ENCODE results near the gene DEFB124.
A peak's percentile ranks its signal among the peaks of the same experiment; 100 is the strongest.
"Not testable (repeated sequence)": the region's sequence is repeated elsewhere in the genome, so short reads cannot be mapped to it uniquely, and the experiment has no call there.

The DEFB124 gene, protein sequence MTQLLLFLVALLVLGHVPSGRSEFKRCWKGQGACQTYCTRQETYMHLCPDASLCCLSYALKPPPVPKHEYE

DNA sequence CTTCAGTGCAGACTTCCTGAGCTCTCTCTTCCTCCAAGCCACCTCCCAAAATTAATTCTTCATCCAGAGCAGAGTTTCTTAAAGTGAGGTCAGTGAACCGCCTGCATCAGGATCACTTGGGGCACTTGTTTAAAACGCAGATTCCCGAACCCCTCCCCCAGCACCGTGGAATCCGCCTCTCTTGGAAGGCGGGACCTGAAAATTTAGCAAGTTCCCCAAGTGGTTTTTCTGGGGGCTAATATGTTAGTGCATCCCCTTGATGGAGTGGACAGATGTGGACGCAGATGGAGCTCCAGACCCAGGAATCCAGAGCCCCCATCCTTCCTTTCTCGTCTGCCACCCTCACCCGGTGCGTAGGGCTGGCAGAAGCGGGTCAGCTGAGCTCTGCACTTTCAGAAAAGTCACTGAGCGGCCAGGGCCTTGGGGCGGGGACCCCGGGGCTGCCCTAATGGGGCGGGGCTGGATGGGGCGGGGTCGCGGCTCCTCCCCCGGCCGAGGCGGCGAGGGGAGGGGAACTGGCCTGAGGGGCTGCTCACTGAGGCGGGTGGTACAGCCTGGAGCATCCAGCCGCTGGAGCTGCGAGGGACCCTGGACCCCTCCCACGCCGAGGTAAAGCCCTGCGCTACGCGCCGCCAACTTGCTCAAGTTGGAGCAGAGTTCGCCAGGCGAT is at the start of gene DEFB124, which contains the start of gene REM1:
TSS of gene DEFB124 (minus strand) at position 370 of the 670 bp plus-strand sequence. CDS start 2,114 bp downstream, outside the sequence.
TSS of gene REM1 (plus strand) at position 531 of the 670 bp plus-strand sequence. CDS start 1,158 bp downstream, outside the sequence.
- no peak for DNase-seq (ENCODE audit: low read depth in 2 of 2)

DNA sequence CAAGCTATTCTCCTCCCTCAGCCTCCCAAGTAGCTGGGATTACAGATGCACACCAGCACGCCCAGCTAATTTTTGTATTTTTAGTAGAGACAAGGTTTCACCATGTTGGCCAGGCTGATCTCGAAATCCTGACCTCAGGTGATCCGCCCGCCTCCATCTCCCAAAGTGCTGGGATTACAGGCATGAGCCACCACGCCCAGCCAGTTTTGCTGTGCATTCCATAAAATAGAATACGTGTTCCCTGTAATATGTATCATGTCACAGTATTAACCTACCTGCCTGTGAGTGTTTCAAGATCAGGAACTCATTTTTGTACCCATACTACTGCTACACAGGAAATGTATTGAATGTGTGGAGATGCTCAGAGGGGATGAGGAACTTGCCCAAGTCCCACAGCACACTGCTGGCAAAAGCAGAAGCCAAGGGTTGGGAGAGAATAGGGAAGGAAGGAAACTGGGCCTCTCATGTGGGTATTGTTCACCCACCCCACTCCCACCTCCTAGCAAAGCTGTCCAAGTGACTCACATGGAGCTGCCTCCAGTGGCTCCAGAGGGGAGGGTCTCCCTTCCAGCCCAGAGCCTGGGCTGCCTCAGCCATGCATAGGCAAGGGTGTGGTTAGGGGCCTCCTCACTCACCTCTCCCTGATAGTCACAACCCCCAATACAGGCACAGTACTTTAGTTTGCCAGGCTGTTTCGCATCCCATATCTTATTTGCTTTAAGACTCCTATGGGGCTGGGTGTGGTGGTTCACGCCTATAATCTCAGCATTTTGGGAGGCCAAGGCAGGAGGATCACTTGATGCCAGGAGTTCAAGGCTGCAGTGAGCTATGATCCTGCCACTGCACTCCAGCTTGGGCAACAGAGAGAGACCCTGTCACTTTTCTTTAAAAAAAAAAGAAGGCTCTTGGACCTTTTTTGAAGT is 48.7 kb upstream of the DEFB124 start:
- no peak for DNase-seq (ENCODE audit: low read depth in 2 of 2)

DNA sequence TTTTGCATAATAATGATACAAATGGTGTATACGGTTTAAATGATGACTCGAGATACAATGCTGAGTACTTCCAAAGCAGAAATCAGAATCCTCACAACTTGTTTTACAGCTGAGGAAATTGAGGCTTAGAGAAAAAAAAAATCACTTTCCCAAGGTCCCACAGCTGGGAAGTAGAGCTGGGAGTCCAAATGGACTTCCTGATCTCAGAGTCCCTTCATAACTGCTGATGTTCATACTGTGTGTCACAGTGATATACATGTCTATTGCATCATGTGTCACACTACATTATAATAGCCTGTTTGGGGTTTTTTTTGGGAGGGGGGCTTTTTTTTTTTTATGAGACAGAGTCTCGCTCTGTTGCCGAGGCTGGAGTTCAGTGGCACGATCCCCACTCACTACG is 47.8 kb upstream of the DEFB124 start:
- DNase-seq (ENCODE audit: low read depth in 2 of 2), result no peak

DNA sequence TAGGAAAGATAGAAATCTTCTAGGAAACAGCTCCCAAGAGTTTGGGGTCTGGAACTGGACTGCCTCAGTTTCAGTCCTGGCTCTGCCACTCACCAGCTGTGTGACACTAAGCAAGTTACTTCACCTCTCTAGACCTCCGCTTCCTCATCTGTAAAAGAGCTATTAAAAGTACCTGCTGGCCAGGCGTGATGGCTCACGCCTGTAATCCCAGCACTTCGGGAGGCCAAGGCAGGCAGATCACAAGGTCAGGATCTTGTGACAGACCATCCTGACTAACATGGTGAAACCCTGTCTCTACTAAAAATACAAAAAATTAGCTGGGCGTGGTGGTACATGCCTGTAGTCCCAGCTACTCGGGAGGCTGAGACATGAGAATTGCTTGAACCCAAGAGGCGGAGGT is 46.3 kb upstream of the DEFB124 start:
- DNase-seq (ENCODE audit: low read depth in 2 of 2), result not testable (repeated sequence)

DNA sequence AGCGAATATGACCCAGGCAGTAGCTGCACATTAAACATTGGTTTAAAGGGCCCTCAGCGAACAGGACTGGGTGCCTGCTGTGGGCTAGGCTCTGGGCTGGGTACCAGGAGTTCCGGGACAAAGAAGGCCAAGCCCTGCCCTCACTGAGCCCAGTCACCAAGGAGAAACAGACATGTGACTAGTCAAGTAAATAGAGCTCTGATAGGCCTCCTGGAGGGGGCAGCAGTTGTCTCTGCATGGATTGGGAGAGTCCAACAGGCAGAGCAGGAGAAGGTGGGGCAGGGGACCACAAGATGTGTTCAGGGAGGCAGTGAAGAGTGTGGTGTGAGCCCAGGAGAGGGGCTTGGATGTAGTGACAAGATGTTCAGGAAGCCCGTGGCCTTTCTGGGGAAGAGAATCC is 42.4 kb upstream of the DEFB124 start:
- no peak for DNase-seq (ENCODE audit: low read depth in 2 of 2)

DNA sequence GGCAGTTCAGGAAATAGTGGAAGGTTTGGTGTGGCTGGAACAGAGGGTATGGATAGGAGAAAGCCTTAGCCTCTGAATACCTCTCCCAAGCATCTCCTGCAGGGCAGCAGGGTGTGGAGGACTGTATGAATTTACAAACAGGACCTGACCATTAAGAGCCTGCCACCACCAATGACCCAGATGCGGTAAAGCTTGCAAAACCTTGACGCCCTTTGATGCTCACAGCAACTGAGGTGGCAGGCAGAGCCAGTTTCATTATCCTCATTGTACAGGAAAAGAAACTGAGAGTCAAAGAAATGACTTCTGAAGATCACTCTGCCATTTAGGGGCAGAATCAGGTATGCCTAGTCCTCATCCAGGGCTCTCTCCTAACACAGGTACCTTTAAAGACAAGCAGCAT is 41.7 kb upstream of the DEFB124 start:
- no peak for DNase-seq (ENCODE audit: low read depth in 2 of 2)

DNA sequence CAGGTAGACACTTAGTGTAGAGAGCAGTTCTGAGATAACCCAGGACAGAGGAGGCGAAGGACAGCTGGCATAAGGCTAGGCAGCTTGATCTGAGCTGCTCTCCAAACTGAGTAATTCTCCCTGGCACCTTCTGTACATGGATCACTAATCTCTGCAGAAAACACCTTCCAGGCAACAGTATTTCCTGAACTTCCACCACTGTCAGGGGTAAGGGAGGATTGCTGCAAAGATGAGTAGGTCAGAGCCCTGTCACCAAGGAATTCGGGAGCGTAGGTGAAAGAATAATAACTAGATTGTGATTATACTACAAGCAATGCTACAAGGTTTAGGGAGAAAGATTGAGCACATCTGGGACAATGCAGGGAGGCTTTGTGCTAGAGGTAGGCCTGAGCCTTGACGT is 41.2 kb upstream of the DEFB124 start:
- DNase-seq (ENCODE audit: low read depth in 2 of 2), result no peak

DNA sequence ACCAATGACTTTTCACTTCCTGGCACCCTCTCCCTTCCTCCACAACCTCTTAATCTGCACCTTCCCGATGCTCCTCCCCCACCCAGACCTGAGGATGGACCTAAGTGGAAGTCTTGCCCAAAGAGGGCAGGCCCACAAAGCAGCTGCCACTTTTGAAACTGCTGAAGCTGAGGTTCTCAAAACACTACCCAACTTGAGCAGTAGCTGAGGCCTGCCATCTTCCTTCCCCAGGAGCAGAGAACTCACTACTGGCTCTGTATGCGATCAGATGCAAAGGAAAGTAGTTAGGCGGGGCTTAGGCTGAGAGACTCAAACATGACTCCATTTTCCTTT is 40.8 kb upstream of the DEFB124 start:
- no peak for DNase-seq (ENCODE audit: low read depth in 2 of 2)

DNA sequence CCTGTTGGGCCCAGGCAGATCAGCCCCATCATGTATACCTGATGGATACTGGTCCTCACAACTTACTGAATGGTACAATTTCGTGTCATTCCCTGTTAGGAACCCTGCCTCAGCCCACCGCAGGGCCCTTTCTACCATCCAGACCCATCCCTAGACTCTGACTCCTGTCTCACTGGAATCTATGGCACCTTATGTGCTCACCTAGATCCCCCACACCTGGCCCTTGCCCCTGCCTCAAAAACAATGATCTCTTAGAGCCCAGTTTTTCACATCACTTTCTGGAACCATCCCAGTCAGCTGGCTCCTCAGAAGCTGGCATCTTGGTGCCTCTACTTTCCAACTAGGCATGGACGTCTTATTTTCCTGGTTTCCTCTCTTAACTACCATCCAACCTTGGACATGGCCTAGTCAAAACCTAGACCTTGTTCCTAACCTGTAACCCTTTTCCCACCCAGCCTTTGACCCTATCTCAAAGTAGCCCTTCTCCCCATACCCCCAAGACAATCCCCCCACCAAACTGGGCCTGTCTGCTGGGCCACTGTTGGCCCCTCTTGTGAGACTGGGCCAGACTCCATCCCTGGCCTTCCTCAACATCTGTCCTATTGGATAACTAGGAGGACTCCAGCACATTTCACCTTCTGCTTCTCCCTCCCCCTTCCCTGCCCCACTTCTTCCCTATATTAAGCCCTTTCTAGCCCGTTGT is 40.3 kb upstream of the DEFB124 start:
- no peak for DNase-seq (ENCODE audit: low read depth in 2 of 2)

DNA sequence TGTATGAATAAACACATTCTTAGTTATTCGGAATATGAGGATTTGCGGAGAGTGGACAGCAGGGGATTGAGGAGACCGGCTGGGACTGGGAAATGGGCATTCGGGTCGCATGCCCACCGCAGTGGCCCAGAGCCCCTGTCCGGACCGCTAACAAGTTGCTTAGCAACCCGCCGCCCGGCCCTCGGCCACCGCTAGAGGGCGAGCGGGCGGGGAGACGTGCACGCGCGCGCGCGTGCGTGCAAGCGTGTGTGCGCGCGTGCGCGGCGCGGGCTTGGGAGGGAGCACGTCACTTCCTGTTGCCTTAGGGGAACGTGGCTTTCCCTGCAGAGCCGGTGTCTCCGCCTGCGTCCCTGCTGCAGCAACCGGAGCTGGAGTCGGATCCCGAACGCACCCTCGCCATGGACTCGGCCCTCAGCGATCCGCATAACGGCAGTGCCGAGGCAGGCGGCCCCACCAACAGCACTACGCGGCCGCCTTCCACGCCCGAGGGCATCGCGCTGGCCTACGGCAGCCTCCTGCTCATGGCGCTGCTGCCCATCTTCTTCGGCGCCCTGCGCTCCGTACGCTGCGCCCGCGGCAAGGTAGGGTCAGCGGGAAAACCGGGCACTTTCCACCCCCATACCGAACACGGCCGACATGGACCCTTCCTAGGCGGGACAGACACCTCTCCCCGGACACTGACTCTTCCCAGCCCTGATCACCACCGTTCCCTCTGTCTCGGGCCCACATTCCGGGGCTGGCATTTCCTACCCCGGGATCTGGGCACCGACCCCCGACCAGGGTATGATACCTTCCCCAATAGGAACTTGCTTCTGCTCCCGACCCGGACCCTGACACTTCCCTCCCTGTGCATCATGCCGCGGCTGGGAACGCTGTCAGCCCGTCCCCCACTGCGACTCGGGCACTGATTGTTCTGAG is 39.5 kb upstream of the DEFB124 start, which contains the start of gene HM13:
TSS of gene HM13 (plus strand) at position 289 of the 918 bp plus-strand sequence. CDS start at position 399, 110 bp downstream.
- peak; percentile 74 to 76 for DNase-seq (ENCODE audit: low read depth in 2 of 2)

DNA sequence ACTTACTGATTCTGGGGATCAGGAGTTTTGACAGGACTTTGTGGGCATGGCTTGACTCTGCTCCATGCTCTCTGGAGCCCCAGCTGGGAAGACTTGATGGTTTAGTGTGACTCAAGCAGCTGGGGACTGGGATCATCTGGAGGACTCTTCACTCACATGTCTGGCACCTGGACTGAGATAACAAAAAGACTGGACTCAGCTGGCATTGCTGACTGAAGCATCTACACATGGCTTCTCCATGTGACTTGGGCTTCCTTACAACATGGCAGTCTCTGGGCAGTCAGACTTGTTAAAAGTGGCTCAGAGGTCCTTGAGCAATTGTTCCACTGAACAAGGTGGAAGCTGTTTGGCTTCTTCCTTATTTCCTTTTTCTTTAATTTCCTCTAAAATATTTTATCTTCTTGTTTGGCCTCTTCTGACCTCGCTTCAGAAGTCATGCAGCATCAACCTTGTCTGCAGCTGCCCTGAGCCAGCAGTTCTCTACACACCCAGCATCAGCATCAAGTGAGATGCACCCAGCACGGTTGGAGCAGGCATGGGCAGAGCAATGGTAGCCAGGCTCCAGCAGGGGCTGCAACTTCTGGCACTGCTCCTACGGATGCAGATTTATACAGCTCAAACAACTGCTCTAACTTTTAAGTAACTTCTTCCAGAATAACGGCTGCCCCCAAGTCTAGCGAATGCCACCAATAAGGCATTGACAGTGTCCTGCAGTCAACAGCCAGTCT is 33.8 kb upstream of the DEFB124 start:
- DNase-seq (ENCODE audit: low read depth in 2 of 2), result no peak

DNA sequence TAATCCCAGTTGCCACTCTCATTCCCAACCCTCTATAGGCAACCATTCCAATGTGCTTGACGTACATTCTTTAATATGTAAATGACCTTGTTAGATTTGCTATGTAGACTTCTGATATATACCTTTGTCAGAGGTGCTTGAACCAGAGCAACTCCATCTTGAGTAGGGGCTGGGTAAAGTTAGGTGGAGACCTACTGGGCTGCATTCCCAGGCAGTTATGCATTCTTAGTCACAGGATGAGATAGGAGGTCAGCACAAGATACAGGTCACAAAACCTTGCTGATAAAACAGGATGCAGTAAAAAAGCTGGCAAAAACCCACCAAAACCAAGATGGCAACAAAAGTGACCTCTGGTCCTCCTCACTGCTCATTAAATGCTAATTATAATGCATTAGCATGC is 31.0 kb upstream of the DEFB124 start:
- no peak for DNase-seq (ENCODE audit: low read depth in 2 of 2)

DNA sequence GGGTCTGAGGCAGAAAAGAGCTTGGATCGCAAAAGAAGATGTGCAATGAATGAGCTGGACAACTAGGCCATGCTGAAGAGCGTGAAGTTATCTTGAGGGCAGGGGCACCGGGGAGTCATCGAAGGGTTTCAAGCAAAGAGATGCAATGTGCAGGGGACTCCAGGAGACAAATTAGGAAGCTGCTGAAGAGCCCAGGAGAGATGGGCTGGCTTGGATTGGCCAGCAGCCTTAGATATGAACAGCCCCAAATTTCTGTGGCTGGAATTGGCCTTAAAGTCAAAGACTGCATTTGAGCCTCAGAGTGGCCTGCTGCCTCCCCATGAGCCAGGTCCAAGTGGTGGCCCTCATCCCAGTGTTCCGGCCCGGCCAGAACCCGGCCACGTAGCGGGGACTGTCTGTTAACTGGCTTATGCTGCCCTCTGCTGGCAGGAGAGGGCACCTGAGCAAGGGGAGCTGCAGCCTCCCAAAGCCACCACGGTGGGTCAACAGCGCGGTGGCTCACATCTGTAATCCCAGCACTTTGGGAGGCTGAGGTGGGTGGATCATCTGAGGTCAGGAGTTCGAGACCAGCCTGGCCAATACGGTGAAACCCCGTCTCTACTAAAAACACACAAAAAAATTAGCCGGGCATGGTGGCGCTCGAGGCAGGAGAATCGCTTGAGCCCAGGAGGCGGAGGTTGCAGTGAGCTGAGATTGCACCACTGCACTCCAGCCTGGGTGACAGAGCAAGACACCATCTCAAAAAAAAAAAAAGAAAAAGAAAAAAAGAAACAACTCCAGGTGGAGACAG is 28.2 kb upstream of the DEFB124 start:
- DNase-seq (ENCODE audit: low read depth in 2 of 2), result peak; percentile 39 to 53

DNA sequence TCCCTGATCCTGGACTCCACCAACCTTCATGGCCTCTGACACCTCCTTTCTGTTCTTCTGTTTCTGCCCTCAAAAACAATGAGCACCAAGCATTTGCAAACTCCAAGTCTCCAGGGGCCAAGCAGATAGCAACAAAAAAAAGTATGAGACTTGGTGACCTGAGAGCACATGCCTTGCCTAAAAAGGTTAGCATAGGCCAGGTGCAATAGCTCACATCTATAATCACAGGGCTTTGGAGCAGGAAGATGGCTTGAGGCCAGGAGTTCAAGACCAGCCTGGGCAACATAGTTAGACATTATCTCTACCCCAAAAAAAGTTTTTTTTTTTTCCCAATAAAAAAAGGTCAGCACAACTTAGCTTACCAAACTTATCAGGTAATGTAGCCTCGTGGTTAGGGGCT is 25.6 kb upstream of the DEFB124 start:
- no peak for DNase-seq (ENCODE audit: low read depth in 2 of 2)

DNA sequence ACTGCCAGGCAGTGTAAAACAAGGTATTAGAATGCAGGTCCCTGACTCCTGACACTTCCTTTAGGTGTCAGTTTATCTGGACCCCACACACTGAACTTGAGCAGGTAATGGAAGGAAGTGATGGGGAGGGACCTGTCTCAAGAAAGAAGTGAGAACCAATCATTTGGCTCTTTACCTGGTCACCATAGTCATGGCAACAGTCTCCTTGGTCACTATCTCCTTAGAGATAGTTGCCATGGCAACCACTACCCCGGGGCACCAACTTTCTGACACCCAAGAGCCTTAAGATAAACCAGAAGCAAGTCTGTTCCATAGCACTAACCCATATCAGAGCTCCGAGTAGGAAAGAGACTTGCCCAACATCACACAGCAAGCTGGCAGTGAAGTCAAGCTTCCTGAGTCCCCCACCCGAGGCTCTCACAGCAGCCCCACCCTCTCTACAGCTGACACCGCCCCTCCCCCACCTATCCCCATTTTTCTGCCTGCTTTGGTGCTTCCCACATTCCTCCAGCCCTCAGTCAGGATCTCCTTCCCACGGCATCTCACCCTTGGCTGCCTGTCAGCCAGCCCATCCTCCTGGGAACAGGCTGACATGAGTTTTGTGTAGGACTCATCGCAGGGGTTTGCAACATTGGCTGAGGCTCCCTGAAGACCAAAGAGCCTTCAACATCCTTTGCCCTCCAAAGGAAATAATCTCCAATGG is 23.1 kb upstream of the DEFB124 start:
- DNase-seq (ENCODE audit: low read depth in 2 of 2), result no peak

DNA sequence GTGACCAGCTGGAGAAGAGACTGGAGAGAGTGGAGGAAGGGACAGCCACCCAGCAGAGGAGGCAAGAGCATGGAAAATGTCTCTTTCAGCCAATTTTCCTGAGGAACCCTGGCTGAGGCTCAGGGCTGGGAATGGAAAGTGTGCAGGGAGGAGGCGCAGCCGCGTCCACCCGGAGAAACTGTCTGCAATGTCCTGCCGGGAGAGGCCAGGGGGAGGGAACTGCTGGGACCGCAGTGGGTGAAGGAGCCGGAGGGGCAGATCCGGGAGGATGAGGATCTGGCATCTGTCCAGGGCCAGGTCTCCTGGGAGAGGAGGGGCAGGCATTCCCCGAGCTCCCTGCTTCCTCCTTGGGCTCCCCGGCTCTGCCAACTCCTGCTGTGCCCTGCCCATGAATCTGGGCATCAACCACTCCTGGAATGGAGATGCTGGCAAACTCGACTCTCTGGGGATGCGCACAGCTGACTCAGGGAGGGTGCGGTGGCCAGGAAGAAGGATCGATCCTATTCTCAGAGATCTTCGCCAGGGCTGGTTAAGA is 21.9 kb upstream of the DEFB124 start:
- no peak for DNase-seq (ENCODE audit: low read depth in 2 of 2)

DNA sequence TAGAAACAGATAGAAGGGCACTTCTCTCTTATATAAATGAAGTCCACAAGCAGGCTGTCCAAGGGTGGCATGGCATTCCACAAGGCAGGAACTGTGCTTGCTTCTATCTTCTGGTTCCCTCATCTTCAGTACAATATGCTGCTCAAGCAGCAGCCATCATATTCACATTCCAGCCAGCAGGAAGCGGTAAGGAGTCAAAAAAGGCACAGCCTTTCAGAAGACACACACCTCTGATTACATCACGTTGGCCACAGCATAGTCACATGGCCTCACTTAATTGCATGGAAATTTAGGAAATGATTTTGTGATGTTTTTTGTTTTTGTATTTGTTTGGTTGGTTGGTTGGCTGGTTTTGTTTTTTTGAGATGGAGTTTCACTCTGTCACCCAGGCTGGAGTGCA is 19.2 kb upstream of the DEFB124 start:
- DNase-seq (ENCODE audit: low read depth in 2 of 2), result no peak

DNA sequence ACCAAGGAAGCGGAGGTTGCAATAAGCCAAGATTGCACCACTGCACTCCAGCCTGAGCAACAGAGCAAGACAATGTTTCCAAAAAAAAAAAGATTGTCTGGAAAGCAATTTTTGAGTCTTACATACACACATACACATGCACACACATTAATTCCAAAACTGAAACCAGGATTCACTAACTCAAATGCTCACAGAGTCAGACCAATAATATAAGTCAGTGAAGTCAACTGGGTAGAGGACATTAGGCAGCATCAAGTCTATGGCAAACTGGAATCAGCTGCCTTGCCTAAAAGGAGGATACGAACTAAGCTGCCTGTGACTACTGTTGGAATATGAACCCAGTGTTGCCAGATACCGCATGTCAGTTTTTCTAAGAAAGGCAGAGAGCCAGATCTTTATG is 15.8 kb upstream of the DEFB124 start:
- DNase-seq (ENCODE audit: low read depth in 2 of 2), result no peak

DNA sequence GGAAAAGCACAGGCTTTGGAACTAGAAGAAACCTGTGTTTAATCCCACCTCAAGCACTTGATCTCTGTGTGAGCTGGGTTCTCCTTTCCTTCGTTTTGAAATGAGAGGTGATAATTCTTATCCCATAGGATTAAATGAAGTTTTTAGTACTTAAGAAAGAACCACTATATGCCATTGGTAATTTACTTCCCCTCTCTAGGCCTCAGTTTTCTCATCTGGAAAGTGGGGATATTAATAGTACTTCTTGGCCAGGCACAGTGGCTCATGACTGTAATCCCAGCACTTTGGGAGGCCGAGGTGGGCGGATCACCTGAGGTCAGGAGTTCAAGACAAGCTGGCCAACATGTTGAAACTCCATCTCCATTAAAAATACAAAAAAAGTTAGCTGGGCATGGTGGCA is 14.2 kb upstream of the DEFB124 start:
- DNase-seq (ENCODE audit: low read depth in 2 of 2), result no peak

All from stimulated activated CD8-positive, alpha-beta memory T cell treated with anti-CD3 and anti-CD28 coated beads, Interleukin-15, amount 100 ng/mL, for 4 hours (primary cell).